SK-N-SH treated with all-trans-retinoic acid at 6 μM for 48 hours (cell line): ENCODE measurements around the gene HRG.

ENCODE experiments used
- ATAC-seq: fragments of 200-7000 bp; cut with Tn5 transposase; 3 replicates; pipeline ENCODE4 v1.9.1; 2020; ENCODE audit warnings: mild to moderate bottlenecking, moderate library complexity
- ARNTL ChIP-seq: fragments of 450-650 bp; formaldehyde crosslinking; IDR thresholded peaks from 2 replicates; pipeline ENCODE4 v1.5.0; 2020; ENCODE audit warnings: low read depth, mild to moderate bottlenecking, moderate library complexity, borderline replicate concordance
- BACH2 ChIP-seq: fragments of 250-450 bp; sonication (Bioruptor Pico); IDR thresholded peaks from 2 replicates; pipeline ENCODE4 v1.9.0; 2021; ENCODE audit warnings: mild to moderate bottlenecking, borderline replicate concordance
- CREB5 ChIP-seq: fragments of 250-450 bp; sonication (Bioruptor Pico); IDR thresholded peaks from 2 replicates; pipeline ENCODE4 v1.5.1; 2020; ENCODE audit warnings: low read depth, mild to moderate bottlenecking, moderate library complexity
- CSDC2 ChIP-seq: fragments of 250-450 bp; sonication (Bioruptor Pico); IDR thresholded peaks from 2 replicates; pipeline ENCODE4 v1.5.0; 2020; ENCODE audit warnings: mild to moderate bottlenecking, moderate library complexity
- CSRNP3 ChIP-seq: fragments of 250-450 bp; sonication (Bioruptor Pico); IDR thresholded peaks from 2 replicates; pipeline ENCODE4 v1.5.1; 2021; ENCODE audit warnings: mild to moderate bottlenecking, moderate library complexity
- ESRRG ChIP-seq: fragments of 250-450 bp; sonication (Bioruptor Pico); IDR thresholded peaks from 2 replicates; pipeline ENCODE4 v1.6.1; 2021; ENCODE audit warnings: mild to moderate bottlenecking
- GLIS3 ChIP-seq: fragments of 250-450 bp; sonication (Bioruptor Pico); IDR thresholded peaks from 2 replicates; pipeline ENCODE4 v1.5.0; 2020; ENCODE audit warnings: mild to moderate bottlenecking, moderate library complexity
- ISL1 ChIP-seq: fragments of 250-450 bp; sonication (Bioruptor Pico); IDR thresholded peaks from 2 replicates; pipeline ENCODE4 v2.1.2; 2022; ENCODE audit warnings: mild to moderate bottlenecking, moderate library complexity
- OSR1 ChIP-seq: fragments of 250-450 bp; sonication (Bioruptor Pico); IDR thresholded peaks from 2 replicates; pipeline ENCODE4 v1.8.0; 2022; ENCODE audit warnings: moderate library complexity, mild to moderate bottlenecking, inconsistent platforms
- PATZ1 ChIP-seq: fragments of 250-450 bp; sonication (Bioruptor Pico); IDR thresholded peaks from 2 replicates; pipeline ENCODE4 v1.8.0; 2020; ENCODE audit warnings: mild to moderate bottlenecking, moderate library complexity, borderline replicate concordance
- POU6F1 ChIP-seq: fragments of 250-450 bp; sonication (Bioruptor Pico); IDR thresholded peaks from 2 replicates; pipeline ENCODE4 v1.8.0; 2021; ENCODE audit warnings: low read depth, mild to moderate bottlenecking, moderate library complexity, borderline replicate concordance
- PPARA ChIP-seq: fragments of 250-450 bp; sonication (Bioruptor Pico); IDR thresholded peaks from 2 replicates; pipeline ENCODE4 v1.5.0; 2020; ENCODE audit warnings: mild to moderate bottlenecking, borderline replicate concordance
- RARB ChIP-seq: fragments of 250-450 bp; sonication (Bioruptor Pico); IDR thresholded peaks from 2 replicates; pipeline ENCODE4 v1.8.0; 2021; ENCODE audit warnings: mild to moderate bottlenecking, moderate library complexity
- SNAI2 ChIP-seq: fragments of 250-450 bp; sonication (Bioruptor Pico); IDR thresholded peaks from 2 replicates; pipeline ENCODE4 v1.5.0; 2020; ENCODE audit warnings: mild to moderate bottlenecking, moderate library complexity
- TCF4 ChIP-seq: fragments of 250-450 bp; sonication (Bioruptor Pico); IDR thresholded peaks from 2 replicates; pipeline ENCODE4 v1.8.0; 2021; ENCODE audit warnings: mild to moderate bottlenecking, moderate library complexity, borderline replicate concordance
- TOX ChIP-seq: fragments of 250-450 bp; sonication (Bioruptor Pico); IDR thresholded peaks from 2 replicates; pipeline ENCODE4 v1.8.0; 2021; ENCODE audit warnings: mild to moderate bottlenecking, moderate library complexity, borderline replicate concordance
- TSHZ2 ChIP-seq: fragments of 250-450 bp; sonication (Bioruptor Pico); IDR thresholded peaks from 2 replicates; pipeline ENCODE4 v1.5.0; 2020; ENCODE audit warnings: mild to moderate bottlenecking, moderate library complexity
- ZC3H10 ChIP-seq: fragments of 250-450 bp; sonication (Bioruptor Pico); IDR thresholded peaks from 2 replicates; pipeline ENCODE4 v1.5.1; 2021; ENCODE audit warnings: mild to moderate bottlenecking, moderate library complexity
- ZFP3 ChIP-seq: fragments of 250-450 bp; sonication (Bioruptor Pico); IDR thresholded peaks from 2 replicates; pipeline ENCODE4 v1.5.0; 2020; ENCODE audit warnings: mild to moderate bottlenecking, moderate library complexity
- ZFP30 ChIP-seq: fragments of 450-650 bp; formaldehyde crosslinking; IDR thresholded peaks from 2 replicates; pipeline ENCODE4 v1.5.0; 2022; ENCODE audit warnings: mild to moderate bottlenecking, moderate library complexity
- ZNF565 ChIP-seq: fragments of 450-650 bp; formaldehyde crosslinking; conservative IDR thresholded peaks from 2 replicates; pipeline ENCODE4 v1.5.0; 2020; ENCODE audit warnings: low read depth, mild to moderate bottlenecking, moderate library complexity
- ZNF70 ChIP-seq: fragments of 450-650 bp; formaldehyde crosslinking; IDR thresholded peaks from 2 replicates; pipeline ENCODE4 v1.5.0; 2020; ENCODE audit warnings: mild to moderate bottlenecking, moderate library complexity
- ZNF8 ChIP-seq: fragments of 450-650 bp; formaldehyde crosslinking; IDR thresholded peaks from 2 replicates; pipeline ENCODE4 v1.5.0; 2020; ENCODE audit warnings: mild to moderate bottlenecking, moderate library complexity

The HRG gene

GRCh38 chr3:186643493-186643892, 22.3 kb upstream of the HRG start:
- no peak for ATAC-seq
- no peak for TF ChIP-seq ARNTL
- TF ChIP-seq CSDC2 = no peak
- no peak for TF ChIP-seq CREB5 (CRISPR knock-in tag)
- no peak for TF ChIP-seq ZFP30
- no peak for TF ChIP-seq BACH2 (CRISPR knock-in tag)
- TF ChIP-seq ZFP3 (CRISPR knock-in tag) = no peak
- TF ChIP-seq POU6F1 = no peak
- TF ChIP-seq CSRNP3 = no peak
- no peak for TF ChIP-seq ISL1 (CRISPR knock-in tag)
- TF ChIP-seq ESRRG (CRISPR knock-in tag) = no peak
- TF ChIP-seq ZNF8 (CRISPR knock-in tag) = no peak
- TF ChIP-seq GLIS3 = no peak
- TF ChIP-seq OSR1 = no peak
- TF ChIP-seq ZNF70 (CRISPR knock-in tag) = no peak
- TF ChIP-seq PPARA (CRISPR knock-in tag) = no peak
- TF ChIP-seq SNAI2 (CRISPR knock-in tag) = no peak
- TF ChIP-seq TOX (CRISPR knock-in tag) = no peak
- TF ChIP-seq PATZ1 (CRISPR knock-in tag) = no peak
- no peak for TF ChIP-seq RARB (CRISPR knock-in tag)

- ATAC-seq = no peak
- TF ChIP-seq ISL1 (CRISPR knock-in tag) (no peak), BACH2 (CRISPR knock-in tag) (no peak), RARB (CRISPR knock-in tag) (no peak), SNAI2 (CRISPR knock-in tag) (no peak), POU6F1 (no peak), GLIS3 (no peak), PATZ1 (CRISPR knock-in tag) (no peak), ZC3H10 (CRISPR knock-in tag) (no peak), OSR1 (no peak), ARNTL (no peak), ZNF565 (CRISPR knock-in tag) (no peak), TCF4 (CRISPR knock-in tag) (no peak), ZFP30 (no peak), ZFP3 (CRISPR knock-in tag) (no peak), CSDC2 (no peak), TSHZ2 (no peak), ZNF8 (CRISPR knock-in tag) (no peak)
Observed at GRCh38 chr3:186644683-186645082, 21.1 kb upstream of the HRG start.
